Stimulated activated memory B cell treated with anti-CD40 and anti-IgM and Interleukin-4, amounts not matched to agents 10 μg/mL and 1 μg/mL and 100 μg/mL, for 72 hours (primary cell): Measurements from ENCODE around the gene UNC5C.
"Not testable (repeated sequence)": the region's sequence is repeated elsewhere in the genome, so short reads cannot be mapped to it uniquely, and the experiment has no call there.

ENCODE experiments used
- ATAC-seq: fragments of 150-1000 bp; cut with Tn5 transposase; 2 replicates; pipeline ENCODE4 v1.10.0; 2021
- H3K27ac Mint-ChIP-seq: one replicate; pipeline ENCODE4 v1.8.0; 2022; ENCODE audit warnings: mild to moderate bottlenecking, mixed read lengths
- H3K27me3 Mint-ChIP-seq: one replicate; pipeline ENCODE4 v1.8.0; 2022; ENCODE audit warnings: mixed read lengths
- H3K36me3 Mint-ChIP-seq: one replicate; pipeline ENCODE4 v1.8.0; 2022; ENCODE audit warnings: mixed read lengths
- H3K4me1 Mint-ChIP-seq: one replicate; pipeline ENCODE4 v1.8.0; 2022; ENCODE audit warnings: mixed read lengths
- H3K4me3 Mint-ChIP-seq: one replicate; pipeline ENCODE4 v1.8.0; 2022; ENCODE audit warnings: mild to moderate bottlenecking, moderate library complexity, mixed read lengths
- H3K9me3 Mint-ChIP-seq: one replicate; pipeline ENCODE4 v1.8.0; 2022; ENCODE audit warnings: mixed read lengths

The UNC5C gene

DNA sequence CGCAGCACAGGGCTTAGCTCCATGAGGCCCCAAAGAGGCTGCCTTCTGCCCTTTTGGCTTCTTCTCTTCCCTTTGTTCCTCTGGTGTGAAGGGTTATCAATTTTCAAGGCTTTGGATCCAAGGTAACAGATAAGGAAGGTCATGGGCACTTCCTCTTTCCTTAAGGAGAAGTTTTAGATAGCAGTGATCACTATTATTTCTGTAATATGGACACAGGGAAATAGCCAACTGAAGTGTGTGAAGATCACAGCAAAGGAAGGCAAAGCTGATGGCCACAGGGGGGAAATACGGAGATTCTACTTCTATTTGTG is 366.8 kb downstream of the UNC5C start:
- H3K27ac Mint-ChIP-seq: no peak overlapping the region

DNA sequence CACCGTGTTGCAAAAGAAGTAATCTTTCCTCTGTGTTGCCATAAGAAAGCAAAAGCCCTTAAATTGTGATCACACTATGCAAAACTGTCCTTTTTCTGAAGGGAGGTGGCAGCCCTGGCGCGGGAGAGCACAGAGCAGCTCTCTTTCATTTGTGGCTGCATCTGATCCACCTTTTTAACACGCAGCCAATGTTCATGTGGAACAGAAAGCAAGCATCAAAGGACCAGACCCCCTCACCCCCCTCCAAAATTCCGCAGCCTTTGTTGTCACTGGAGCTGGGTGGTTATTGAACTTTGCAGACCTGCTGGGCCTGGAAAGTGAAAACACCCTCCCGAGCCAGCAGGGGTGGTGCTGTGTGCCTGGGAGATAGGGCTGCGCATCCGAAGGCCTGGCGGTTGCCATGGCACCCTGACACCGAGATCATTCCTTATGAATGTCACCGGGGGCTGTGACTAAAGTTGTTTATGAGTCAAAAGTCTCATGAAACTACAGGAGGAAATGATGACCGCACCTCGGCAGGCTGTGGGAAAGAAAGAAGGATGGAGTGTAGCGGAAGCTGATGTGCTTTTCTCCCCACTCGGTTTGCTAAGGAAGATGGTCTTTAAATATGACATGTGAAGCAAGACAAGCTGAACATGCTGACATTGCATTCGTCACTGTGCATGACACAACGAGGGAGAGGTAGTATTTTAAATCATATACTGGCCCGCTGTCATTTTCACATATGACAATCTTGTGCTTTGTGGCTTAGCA is 367.4 kb downstream of the UNC5C start:
- Mint-ChIP-seq H3K27me3 (no peaks in the 10 kb centered on the region), H3K27ac (no peak overlapping the region), H3K4me3 (no peak overlapping the region), H3K36me3 (no peaks in the 10 kb centered on the region), H3K9me3 (no peaks in the 10 kb centered on the region), H3K4me1 (no peaks in the 10 kb centered on the region)
- no peak for ATAC-seq

More for the DNA sequence above, 366.8 kb downstream of the UNC5C start:
- H3K27me3 Mint-ChIP-seq: no peaks in the 10 kb centered on the region
- no peak for ATAC-seq
- no peaks in the 10 kb centered on the region for H3K4me1 Mint-ChIP-seq
- H3K9me3 Mint-ChIP-seq: no peaks in the 10 kb centered on the region
- no peaks in the 10 kb centered on the region for H3K36me3 Mint-ChIP-seq
- no peak overlapping the region for H3K4me3 Mint-ChIP-seq

DNA sequence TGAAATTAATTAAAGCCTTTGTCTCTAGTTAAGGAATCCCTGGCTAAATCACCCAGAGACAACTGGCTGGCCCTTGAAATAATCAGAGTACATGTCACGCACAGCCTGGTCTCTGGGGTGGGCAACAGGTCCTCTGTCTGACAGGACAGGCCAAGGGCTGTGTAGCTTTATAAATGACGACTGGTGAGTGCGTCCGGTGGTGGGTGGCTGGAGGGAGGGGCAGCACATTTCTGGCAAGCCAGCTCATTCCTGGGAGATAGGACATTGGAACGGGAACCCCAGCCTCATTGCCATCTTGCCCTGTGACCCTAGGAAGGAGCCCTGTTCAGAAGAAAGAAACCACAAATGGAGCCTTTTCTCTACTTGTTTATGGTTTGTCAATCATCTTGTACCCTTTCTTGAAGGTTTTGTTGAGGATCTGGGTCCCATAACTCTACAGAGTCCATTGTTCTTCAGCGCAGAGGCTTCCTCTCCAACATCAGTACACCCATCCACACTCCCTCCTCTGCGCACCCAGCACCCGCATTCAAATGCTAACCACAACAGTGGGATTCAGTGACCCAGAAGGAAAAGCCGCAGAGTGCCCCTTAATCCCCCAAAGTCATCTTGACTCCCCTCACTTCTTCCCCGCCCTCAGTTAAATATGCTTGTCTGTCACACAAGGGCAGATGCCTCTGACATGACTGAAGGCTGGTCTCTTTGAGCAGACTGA is 368.1 kb downstream of the UNC5C start:
- no peak overlapping the region for H3K27ac Mint-ChIP-seq
- no peaks in the 10 kb centered on the region for H3K36me3 Mint-ChIP-seq
- H3K4me1 Mint-ChIP-seq: no peaks in the 10 kb centered on the region
- no peaks in the 10 kb centered on the region for H3K9me3 Mint-ChIP-seq
- H3K4me3 Mint-ChIP-seq: no peak overlapping the region
- H3K27me3 Mint-ChIP-seq: no peaks in the 10 kb centered on the region
- ATAC-seq: no peak

DNA sequence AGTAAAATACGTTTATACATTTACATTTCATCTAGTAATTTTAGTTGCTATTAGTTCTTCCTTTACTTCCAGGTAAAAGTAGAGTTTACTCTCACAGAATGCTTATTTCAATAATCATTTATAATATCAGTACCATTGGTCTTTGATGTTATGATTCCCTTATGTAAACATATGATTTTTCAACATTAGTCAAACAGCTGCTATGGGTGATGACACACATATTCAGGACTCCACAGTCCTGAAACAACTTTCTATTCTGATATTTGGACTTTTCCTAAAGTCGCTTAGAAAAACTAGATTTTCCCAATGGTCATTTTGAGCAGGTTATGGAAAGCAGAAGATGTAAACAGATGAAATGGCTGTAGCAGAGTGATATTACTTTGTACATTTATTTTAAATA is 369.8 kb downstream of the UNC5C start:
- Mint-ChIP-seq H3K4me3 (no peak overlapping the region), H3K27ac (no peak overlapping the region), H3K9me3 (no peaks in the 10 kb centered on the region), H3K27me3 (no peaks in the 10 kb centered on the region), H3K4me1 (no peaks in the 10 kb centered on the region), H3K36me3 (no peaks in the 10 kb centered on the region)
- ATAC-seq: no peak

DNA sequence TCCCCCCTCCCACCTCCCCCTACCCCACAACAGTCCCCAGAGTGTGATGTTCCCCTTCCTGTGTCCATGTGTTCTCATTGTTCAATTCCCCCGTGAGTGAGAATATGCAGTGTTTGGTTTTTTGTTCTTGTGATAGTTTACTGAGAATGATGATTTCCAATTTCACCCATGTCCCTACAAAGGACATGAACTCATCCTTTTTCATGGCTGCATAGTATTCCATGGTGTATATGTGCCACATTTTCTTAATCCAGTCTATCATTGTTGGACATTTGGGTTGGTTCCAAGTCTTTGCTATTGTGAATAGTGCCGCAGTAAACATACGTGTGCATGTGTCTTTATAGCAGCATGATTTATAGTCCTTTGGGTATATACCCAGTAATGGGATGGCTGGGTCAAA is 377.4 kb downstream of the UNC5C start:
- H3K27ac Mint-ChIP-seq: not testable (repeated sequence)

DNA sequence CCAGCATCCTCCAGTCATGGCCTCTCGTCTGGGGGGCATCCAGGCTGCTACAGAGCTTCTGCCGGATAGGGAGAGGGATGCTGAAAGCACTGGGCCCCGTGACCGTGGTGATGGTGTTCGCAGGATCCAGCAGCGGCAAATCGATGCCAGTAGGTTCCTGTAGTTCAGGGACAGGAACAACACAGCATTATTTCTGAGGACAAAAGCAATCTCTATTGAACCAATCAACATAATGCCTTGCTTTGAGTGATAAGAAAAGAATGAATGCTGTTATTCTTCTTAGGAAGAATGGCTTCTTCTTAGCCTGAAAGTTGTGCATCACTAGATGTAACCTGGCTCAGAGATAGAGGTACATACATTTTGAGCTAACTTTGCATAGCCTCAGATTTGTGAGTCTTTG is 378.6 kb downstream of the UNC5C start:
- Mint-ChIP-seq H3K4me3 (no peak overlapping the region), H3K36me3 (no peaks in the 10 kb centered on the region), H3K27me3 (no peaks in the 10 kb centered on the region), H3K27ac (no peak overlapping the region), H3K9me3 (no peaks in the 10 kb centered on the region), H3K4me1 (no peaks in the 10 kb centered on the region)
- ATAC-seq: no peak

More for the DNA sequence above, 377.4 kb downstream of the UNC5C start:
- H3K4me1 Mint-ChIP-seq, H3K4me3 Mint-ChIP-seq, H3K36me3 Mint-ChIP-seq, H3K27me3 Mint-ChIP-seq, ATAC-seq, H3K9me3 Mint-ChIP-seq: not testable (repeated sequence)

DNA sequence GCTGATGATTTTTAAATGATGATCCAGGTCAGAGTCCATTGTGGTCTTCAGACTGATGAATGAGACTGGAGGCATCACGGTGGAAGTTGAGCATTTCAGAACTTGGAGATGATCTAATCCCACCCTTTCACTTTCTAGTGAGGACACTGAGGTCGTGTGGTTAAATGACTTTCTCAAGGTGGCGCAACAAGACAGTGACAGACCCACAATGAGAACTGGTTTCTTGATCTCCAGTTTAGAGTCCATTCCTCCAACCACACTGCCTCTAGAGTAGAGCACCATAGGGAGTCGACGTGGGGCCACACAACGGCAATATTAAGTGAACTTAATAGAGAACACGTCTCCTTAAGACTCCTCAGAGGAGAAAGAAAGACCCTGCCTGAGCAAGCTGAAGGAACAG is 381.0 kb downstream of the UNC5C start:
- H3K4me1 Mint-ChIP-seq: no peaks in the 10 kb centered on the region
- no peaks in the 10 kb centered on the region for H3K36me3 Mint-ChIP-seq
- no peak overlapping the region for H3K27ac Mint-ChIP-seq
- H3K27me3 Mint-ChIP-seq: no peaks in the 10 kb centered on the region
- ATAC-seq: no peak
- no peak overlapping the region for H3K4me3 Mint-ChIP-seq
- no peaks in the 10 kb centered on the region for H3K9me3 Mint-ChIP-seq

DNA sequence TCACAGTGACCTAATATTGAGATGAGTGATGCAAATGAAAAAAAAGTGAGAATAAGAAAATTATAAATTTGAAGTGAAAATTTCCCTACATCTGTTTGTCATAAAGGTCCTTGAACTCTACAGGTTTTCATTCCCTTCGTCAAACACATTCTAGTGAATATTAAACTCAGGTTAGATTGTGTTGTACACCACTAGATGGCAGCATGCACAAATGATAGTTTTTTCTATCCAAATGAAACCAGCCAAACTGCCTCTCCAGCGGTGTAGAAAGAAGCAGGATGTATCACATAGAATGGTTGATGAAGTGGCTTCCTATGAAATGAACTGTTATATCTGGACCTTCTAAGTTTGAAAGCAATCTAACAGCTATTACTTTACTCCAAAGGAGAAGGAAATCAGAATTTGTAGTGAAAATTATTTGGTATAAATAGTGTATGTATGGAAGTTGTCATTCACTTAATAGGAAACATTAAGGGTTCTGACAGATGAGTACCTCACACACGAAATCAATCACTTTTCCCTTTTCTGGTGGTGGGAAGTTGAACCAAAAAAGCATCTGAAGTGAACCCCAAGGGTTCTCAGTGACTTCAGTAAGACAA is 382.7 kb downstream of the UNC5C start:
- Mint-ChIP-seq H3K4me3 (no peak overlapping the region), H3K36me3 (no peaks in the 10 kb centered on the region), H3K27me3 (no peaks in the 10 kb centered on the region), H3K27ac (no peak overlapping the region), H3K4me1 (no peaks in the 10 kb centered on the region), H3K9me3 (no peaks in the 10 kb centered on the region)
- no peak for ATAC-seq

DNA sequence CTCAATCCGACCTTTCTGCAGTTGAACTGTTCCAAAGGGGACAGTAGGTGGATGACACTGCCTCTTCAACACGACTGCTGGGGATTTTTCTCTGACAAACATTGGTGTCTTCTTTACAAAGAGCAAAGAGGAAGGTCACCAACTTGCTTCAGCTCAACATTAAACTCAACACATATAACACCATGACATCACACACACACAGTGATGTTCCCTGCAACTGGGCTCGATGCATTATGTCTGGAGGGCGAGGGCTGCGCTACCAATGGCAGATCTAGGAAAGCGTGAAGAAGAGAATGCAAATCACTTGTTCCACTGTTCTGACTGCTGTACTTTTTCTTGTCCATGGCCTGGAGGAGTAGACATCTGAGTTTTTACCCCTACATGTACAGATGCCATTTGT is 385.9 kb downstream of the UNC5C start:
- H3K27me3 Mint-ChIP-seq: peaks cover 21% of the 10 kb centered on the region
- ATAC-seq: no peak
- no peaks in the 10 kb centered on the region for H3K4me1 Mint-ChIP-seq
- H3K27ac Mint-ChIP-seq: no peak overlapping the region
- H3K36me3 Mint-ChIP-seq: no peaks in the 10 kb centered on the region
- H3K9me3 Mint-ChIP-seq: no peaks in the 10 kb centered on the region
- no peak overlapping the region for H3K4me3 Mint-ChIP-seq

DNA sequence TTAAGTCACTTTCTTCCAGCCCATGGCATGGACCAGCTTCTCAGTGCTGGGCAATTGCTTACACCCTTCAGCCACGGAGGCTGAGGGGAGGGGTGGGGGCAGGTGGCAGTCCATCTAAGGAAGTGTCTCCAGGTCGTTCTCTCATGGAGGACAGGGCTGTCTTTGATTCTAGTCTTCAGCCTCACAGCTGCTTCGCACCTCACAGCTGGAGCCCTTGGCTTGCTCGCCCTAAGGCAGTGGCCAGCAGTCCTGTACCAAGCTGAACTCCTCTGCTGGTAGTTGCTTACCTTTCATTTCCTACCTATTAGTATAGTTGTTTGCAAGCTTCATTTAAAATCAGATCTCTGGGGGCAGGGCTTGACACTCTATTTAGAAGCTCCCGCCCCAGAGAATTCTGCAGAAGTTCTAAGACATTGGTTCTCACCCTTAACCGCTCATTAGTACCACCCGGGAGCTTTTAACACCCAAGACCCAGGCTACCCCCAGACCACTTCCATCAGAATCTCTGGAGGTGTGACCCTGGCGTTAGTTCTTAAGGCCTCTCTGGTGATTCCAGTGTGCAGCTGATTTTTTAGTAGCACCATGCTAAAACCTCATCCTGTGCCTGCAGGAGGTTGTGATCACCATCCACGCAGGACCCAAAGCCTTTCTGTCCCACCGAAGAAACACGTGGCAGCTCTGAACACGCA is 386.8 kb downstream of the UNC5C start:
- H3K9me3 Mint-ChIP-seq: no peaks in the 10 kb centered on the region
- no peak for ATAC-seq
- H3K36me3 Mint-ChIP-seq: no peaks in the 10 kb centered on the region
- H3K4me3 Mint-ChIP-seq: no peak overlapping the region
- no peak overlapping the region for H3K27ac Mint-ChIP-seq
- H3K27me3 Mint-ChIP-seq: peaks cover 21% of the 10 kb centered on the region
- no peaks in the 10 kb centered on the region for H3K4me1 Mint-ChIP-seq

DNA sequence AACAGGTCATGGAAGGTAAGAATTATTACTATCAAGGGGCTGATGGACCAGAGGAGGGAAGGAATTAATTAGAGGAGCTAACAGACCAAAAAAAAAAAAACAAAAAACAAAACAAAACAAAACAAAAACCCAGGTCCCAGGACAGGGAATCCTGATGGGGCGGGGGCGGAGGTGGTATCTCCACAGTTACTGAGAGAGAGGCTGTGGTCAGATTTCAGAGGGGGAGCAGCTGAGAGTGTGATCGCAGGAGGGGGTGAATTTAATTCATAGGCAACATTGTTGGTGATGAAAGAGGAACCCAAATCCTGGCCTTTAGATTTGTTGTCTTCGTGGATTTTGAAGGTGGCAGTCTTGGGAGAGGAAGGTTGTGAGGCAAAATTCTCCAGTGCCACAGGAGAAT is 389.4 kb downstream of the UNC5C start:
- H3K4me1 Mint-ChIP-seq: no peaks in the 10 kb centered on the region
- no peak overlapping the region for H3K4me3 Mint-ChIP-seq
- no peak for ATAC-seq
- peaks cover 21% of the 10 kb centered on the region for H3K27me3 Mint-ChIP-seq
- H3K9me3 Mint-ChIP-seq: no peaks in the 10 kb centered on the region
- H3K36me3 Mint-ChIP-seq: no peaks in the 10 kb centered on the region
- no peak overlapping the region for H3K27ac Mint-ChIP-seq

DNA sequence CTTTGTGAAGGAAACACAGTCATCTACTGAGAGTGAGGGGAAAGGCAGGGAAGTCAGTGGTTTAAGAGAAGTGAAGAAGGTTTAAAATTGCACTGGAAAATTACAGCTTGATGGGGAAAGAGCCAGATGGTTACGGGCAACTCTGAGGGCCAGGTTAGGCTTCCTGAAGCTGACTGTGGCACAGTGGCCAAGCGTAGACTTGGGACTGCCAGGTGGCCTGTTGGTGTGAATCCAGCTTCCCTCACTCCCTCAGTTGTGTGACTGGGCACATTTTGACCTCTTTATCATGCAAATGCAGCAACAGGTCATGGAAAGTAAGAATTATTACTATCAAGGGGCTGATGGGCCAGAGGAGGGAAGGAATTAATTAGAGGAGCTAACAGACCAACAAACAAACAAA is 390.1 kb downstream of the UNC5C start:
- H3K36me3 Mint-ChIP-seq: no peaks in the 10 kb centered on the region
- H3K4me3 Mint-ChIP-seq: no peak overlapping the region
- H3K27ac Mint-ChIP-seq: no peak overlapping the region
- H3K4me1 Mint-ChIP-seq: no peaks in the 10 kb centered on the region
- no peak for ATAC-seq
- H3K9me3 Mint-ChIP-seq: no peaks in the 10 kb centered on the region
- peaks cover 21% of the 10 kb centered on the region for H3K27me3 Mint-ChIP-seq

DNA sequence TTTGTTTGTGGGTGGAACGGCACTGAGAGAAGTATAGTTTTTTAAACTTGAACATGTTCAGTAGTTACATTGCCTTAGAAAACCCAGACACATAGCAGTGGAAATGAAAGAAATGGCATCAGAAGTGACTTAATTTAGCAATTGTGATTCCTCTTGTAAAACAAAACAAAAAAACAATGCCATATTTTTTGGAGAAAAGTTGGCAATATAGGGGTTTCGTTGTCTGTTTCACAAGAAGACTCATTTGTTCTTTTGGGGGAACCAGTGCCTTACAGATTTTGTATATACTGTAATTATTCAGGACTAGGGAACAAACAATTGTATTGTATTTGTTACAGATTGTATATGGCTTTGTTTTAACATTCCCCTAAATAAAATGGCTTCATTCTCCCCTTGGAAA is 390.7 kb downstream of the UNC5C start:
- Mint-ChIP-seq H3K9me3 (no peaks in the 10 kb centered on the region), H3K4me1 (no peaks in the 10 kb centered on the region), H3K27me3 (peaks cover 21% of the 10 kb centered on the region), H3K27ac (no peak overlapping the region), H3K36me3 (no peaks in the 10 kb centered on the region), H3K4me3 (no peak overlapping the region)
- no peak for ATAC-seq

DNA sequence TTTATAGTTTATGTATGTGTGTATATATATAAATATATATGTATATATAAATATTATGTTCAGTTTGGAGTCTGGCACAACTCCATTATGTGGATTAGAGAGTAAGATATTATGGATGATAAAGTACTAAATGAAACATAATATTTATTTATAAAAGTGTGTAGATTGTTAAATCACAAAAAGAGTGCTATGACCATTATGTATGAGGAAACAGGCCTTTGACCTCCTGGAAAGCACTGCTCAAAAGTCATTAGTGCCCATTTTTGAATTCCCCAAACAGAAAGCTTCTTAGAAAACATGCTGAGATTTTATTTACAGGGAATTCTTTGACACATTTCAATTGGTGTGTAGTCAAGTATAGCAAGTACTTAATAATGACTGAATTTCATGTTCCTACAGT is 391.2 kb downstream of the UNC5C start:
- Mint-ChIP-seq H3K27me3 (peaks cover 21% of the 10 kb centered on the region), H3K36me3 (no peaks in the 10 kb centered on the region), H3K27ac (no peak overlapping the region), H3K9me3 (no peaks in the 10 kb centered on the region), H3K4me1 (no peaks in the 10 kb centered on the region), H3K4me3 (no peak overlapping the region)
- ATAC-seq: no peak

DNA sequence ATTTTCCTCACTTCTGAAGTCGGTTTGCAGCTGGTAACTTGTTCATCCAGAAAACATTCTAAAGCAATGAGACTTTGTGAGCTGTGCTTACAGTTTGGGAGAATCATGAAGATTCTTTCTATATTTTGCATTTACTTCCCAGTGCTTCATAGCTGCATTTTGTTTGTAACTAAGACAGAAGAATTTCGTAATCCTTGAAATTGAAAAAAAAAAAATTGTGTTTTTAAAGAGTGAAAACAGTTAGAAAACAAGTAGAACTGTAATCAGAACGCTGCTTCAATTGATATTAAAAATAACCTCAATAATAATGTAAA is 392.4 kb downstream of the UNC5C start:
- Mint-ChIP-seq H3K36me3 (no peaks in the 10 kb centered on the region), H3K27me3 (peaks cover 21% of the 10 kb centered on the region), H3K27ac (no peak overlapping the region), H3K4me3 (no peak overlapping the region), H3K9me3 (no peaks in the 10 kb centered on the region), H3K4me1 (no peaks in the 10 kb centered on the region)
- no peak for ATAC-seq
